KOPT-K1 (cell line): ENCODE measurements around the gene MTCP1.

Source experiments
- H3K27ac ChIP-seq: fragments of 200-600 bp; sonication (generic); 2 replicates; pipeline ENCODE4 v1.5.1; 2016; ENCODE audit warnings: antibody characterized with exemption, mild to moderate bottlenecking, low read depth, low read length; ENCODE audit not compliant: poor library complexity, severe bottlenecking
- H3K36me3 ChIP-seq: fragments of 200-600 bp; sonication (generic); 2 replicates; pipeline ENCODE4 v1.5.1; 2017; ENCODE audit warnings: antibody characterized with exemption, mild to moderate bottlenecking, low read length, moderate library complexity; ENCODE audit not compliant: insufficient read depth
- H3K9me3 ChIP-seq: fragments of 200-600 bp; sonication (generic); 2 replicates; pipeline ENCODE4 v1.5.1; 2017; ENCODE audit warnings: antibody characterized with exemption, low read length, mild to moderate bottlenecking; ENCODE audit not compliant: insufficient read depth, poor library complexity, severe bottlenecking

MTCP1 gene

DNA sequence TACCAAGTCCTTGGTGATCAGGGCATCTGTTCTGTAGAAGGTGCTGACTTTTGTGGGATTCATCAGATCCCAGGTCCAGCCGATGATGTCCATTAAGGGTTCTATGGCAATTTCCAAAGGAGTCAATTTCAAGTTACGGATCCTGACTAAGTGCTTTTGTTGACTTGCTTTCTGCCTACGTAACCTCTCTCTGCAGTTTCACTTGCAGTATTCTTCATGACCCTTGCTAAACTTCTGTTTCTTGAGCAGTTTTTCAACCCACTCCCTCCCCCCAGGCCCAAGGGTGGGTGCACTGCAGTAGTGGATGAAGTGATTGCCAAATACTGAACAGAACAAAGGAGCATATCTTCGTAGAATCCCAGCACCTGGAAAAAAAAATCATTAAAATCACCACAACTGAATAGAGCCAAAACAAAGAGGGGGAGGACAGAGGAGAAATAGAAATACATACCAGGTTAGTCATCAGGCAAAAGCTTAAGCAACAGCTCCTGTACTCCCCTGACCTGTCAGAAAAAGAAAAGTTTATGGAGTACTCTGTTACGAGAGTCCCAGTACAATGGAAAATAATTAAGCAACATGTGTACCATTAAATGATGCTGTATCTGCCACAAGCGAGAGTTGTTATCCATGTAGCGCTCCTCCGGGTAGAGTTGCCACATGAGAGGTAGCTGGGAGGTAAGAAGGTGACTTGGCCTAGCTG lies 5.8 kb downstream of the MTCP1 start:
- Histone ChIP-seq H3K27ac (no peak overlapping the region), H3K9me3 (no peaks in the 10 kb centered on the region), H3K36me3 (peaks cover 26% of the 10 kb centered on the region)

DNA sequence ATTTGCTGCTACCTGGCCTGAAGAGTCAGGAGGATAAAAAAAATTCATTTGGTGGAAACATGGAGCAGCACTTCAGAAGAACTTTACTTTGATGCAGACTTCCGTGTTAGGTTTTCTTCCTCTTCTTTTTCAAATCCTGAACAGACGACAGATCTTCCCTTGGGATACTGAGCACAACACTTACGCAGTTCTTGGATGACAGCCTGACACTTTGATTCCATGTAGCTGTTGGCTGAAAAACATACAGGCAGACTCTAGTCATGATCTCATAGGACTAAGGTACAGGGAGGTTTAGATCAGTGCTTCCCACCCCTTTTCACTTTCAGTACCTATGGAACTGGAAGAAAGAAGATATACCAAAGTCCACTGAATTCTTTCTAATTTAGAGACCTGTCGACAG lies 9.2 kb downstream of the MTCP1 start:
- Histone ChIP-seq H3K36me3 (peaks cover 33% of the 10 kb centered on the region), H3K9me3 (no peaks in the 10 kb centered on the region), H3K27ac (no peak overlapping the region)

DNA sequence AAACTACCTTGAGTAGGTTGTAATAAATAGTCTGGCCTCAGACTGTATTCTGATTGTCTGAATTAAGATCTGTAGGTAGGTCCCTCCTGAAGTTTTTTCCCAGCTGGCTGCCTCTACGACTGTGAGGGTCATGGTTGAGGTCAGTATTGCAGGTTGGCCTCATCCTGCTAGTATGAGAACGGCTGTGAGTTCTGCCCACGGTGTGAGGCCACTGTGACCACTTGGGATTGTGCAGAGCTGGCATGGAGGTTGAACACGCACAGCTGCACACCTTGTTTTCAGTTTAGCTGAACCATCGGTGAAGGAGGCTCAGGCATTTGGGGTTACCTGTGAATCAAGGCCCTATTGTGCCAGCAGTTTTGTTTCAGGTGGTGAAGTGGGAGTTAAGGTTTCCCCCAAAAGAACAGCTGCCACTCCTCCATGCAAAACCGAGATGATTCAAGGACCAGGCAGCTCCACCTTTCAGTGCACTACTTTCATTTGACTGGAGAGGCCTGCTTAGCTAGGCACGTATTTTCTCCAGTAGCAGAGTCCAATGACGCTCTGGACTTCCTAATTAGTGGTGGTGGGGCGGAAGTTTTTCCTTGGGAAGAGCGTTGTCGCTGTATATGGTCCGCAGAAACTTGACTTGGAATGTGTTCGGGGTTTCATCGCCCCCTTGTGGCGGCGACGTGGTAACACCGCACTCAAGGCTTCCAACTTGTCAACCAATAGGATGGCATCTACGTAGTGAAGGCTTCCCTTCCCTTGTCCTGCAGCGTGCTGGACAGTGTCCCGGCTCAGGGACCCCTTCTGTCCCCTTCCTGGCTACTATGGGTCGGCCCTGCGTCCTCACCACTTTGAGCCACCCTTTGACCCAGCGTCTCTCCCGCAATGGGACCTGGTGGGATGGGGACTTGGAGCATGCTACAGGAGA lies 13.8 kb downstream of the MTCP1 start:
- H3K9me3 ChIP-seq: no peaks in the 10 kb centered on the region
- peak overlapping the region; percentile 51 for H3K27ac ChIP-seq
- peaks cover 42% of the 10 kb centered on the region for H3K36me3 ChIP-seq

DNA sequence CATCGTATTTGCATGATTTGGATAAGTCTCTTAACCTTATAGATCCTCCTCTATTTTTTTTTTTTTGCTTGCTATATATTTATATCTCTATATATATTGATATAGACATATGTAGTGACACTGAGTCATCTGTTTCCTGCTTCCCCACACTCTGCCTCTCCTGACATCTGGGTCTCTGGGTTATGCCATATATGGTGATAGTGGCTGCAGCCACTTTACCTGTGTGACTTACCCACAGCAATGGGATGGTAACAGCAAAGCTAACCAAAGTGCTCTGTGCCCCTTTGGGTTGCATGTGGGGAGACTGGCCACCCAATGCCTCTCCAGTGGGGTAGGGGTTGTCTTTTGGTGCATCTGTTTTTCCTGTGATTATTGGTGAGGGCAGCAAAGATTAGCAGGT lies 14.5 kb downstream of the MTCP1 start:
- no peaks in the 10 kb centered on the region for H3K9me3 ChIP-seq
- H3K27ac ChIP-seq: peak overlapping the region; percentile 51
- H3K36me3 ChIP-seq: peaks cover 35% of the 10 kb centered on the region

DNA sequence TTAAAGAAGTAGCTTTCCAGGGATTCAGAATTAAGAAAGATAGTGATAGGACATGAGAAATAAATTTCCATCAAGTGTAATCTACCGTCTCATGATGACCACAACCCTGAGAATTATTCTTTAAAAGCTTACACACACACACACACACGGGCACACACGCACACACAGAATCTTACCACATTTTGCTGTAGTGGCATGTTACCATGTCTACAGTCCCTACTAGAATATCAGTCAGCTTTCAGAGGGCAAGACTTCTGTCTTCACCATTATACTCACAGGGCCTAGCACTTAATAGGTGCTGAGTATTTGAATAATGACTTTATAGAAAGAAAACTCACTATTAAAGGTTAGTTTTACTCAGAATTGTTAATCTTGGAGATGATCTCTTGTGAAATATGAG lies 15.4 kb downstream of the MTCP1 start:
- Histone ChIP-seq H3K9me3 (no peaks in the 10 kb centered on the region), H3K27ac (no peak overlapping the region), H3K36me3 (peaks cover 25% of the 10 kb centered on the region)

DNA sequence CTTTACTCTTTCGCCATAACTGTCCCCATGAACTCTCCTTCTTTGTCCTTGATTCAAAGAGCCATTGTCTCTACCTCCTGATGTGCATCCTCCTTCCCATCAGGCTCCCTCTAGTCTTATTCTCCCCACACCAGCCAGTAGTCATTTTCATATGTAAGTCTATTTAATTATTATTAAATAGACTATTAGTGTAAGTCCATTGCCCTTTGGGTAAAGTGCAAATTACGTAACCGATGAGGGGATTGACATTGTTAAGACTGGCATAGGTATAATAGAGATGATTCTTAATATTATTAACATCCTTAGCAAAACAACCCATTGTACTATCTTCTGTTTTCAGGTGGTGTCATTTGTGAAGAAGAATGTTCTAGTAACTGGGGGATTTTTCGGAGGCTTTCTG lies 16.7 kb downstream of the MTCP1 start:
- H3K9me3 ChIP-seq: no peaks in the 10 kb centered on the region
- H3K27ac ChIP-seq: no peak overlapping the region
- H3K36me3 ChIP-seq: peaks cover 15% of the 10 kb centered on the region

DNA sequence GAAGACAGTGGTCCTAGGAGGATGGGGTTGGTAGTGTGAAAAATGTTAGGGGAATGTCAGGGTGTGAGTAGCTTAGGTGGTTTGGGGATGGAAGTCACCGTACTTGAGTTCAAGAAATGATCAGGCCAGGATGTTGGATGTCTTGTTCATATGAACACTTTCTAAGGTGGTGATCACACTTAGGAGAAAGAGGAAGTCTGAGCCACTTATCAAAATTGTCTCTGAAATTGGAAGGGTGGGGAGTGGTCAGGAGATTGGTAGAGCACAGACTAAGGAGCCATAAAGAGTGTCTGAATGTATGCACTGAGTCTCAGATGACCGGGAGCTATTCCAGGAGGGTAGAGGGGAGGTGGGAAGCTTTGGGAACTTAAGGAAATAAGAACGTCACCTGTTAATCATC lies 17.3 kb downstream of the MTCP1 start:
- H3K36me3 ChIP-seq: peaks cover 15% of the 10 kb centered on the region
- peak overlapping the region; percentile 93 for H3K27ac ChIP-seq
- H3K9me3 ChIP-seq: no peaks in the 10 kb centered on the region

DNA sequence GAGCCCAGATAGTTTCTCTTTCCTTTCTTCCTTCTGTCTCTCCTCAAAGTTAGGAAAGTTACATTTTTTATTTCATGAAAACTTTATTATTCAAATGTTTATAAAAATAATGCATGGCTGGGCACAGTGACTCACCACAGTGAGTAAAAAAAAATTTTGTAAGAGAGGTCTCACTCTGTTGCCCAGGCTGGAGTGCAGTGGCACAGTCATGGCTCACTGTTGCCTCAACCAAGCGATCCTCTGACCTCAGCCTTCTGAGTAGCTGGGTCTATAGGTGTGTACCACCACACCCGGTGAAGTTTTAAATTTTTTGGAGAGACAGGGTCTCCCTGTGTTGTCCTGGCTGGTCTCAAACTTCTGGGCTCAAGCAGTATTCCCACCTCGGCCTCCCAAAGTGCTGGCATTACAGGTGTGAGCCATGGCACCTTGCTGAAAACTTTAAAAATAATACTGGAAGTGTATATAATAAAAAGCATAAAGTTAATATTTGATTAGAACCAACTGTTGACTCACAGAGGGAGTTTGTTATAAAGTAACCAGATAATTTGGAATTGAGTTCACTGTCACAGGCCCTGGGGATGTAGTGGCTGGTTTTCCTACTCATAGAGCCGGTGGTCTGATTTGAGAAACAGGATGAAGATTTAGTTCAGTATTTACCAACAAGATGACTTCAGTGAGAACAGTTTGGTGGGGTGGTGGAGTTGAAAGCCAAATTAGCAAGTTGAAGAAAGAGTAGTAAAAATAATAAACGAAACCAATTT lies 18.0 kb downstream of the MTCP1 start:
- peak overlapping the region; percentile 93 for H3K27ac ChIP-seq
- no peaks in the 10 kb centered on the region for H3K9me3 ChIP-seq
- peaks cover 15% of the 10 kb centered on the region for H3K36me3 ChIP-seq

DNA sequence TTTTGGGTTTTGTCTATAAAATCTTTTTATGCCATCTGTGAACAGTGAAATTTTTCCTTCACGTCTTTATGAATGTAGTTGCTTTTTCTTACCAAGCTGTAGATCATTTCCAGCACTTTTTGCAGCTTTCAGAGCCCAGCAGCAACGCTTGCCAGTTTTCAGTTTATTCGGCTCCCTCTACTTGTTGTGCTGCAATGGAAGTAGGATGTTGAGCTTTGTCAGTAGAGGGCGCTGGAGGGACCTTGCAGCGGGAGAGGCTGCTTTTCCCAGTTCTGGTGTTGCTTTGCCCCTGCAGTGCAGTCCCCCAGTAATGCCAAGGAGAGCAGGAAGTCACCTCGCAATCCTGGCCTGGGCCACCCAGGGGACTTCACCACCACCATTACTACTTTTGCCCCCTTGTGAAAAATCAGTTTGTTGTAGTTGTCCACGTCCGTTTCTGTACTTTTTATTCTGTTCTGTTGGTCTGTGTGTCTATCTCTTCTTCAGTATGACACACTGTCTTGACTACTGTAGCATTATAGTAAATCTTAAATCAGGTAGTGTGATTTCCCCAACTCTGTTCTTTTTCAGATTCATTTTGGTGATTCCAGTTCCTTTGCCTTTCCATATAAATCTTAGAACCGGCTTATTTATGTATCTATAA lies 21.8 kb downstream of the MTCP1 start:
- H3K36me3 ChIP-seq: peaks cover 17% of the 10 kb centered on the region
- peak overlapping the region; percentile 93 for H3K27ac ChIP-seq
- H3K9me3 ChIP-seq: no peaks in the 10 kb centered on the region

DNA sequence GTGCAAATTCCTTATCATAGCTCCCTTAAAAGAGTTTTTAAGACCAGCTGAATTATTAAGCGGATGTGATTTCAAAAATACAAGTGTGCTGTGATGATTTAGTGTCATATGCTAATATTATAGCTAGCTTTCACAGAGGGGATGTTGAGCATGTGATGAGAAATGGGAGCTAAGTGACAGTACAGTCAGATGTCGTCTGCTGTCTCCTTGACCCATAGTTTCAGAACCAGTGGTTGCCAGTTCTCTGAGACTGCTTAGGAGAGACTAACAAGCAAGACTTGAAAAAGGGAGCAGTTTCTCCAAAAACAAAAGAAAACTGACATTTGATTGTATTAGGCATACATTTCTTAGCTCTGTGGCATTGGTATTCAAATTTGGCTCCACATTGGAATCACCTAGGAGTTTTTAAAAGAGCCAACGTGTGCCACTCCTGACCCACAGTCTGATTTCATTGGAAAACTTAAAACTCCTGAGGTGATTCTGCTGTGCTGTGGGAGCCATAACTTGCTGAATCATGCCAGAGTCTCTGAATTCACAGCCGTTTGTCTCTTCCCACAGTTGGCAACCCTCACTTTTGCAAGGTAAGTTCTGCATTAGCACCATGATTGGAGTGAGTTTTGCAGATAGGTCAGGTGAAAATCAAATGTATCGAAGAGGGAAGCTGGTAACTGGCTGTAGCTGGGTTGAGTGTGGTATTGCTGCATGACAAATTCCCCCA lies 24.0 kb downstream of the MTCP1 start:
- H3K9me3 ChIP-seq: no peaks in the 10 kb centered on the region
- peak overlapping the region; percentile 31 for H3K27ac ChIP-seq
- H3K36me3 ChIP-seq: peaks cover 12% of the 10 kb centered on the region; the same call in 1 of the 2 replicates

DNA sequence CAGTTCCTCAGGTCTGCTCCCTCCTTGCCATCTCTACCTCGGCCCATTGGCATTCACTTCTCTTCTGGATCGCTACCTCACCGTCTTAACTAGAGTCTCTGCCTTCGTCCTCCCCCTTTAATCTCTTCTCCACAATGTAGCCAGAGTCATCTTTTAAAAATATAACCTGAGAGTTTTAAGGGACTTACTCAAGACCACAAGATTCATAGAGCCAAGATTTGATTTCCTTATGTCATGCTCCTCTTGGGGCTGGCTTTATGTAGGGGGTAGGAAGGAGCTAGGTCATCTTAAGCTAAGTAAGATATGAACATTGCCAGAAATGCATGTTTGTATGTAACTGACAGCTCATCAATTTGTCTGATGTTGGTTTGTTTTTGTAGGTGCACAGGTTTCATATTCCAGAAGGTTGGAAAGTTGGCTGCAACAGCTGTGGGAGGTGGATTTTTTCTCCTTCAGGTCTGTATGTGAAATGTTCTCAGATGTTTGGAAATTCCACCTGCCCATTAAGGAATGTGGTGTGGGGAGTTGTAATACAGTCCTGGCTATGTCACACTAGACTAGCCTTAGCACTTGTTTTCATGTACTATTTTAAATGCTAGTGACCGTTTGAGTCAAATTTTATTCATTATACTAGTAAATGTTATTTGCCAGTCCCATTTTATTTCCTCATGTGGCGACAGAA lies 24.7 kb downstream of the MTCP1 start:
- Histone ChIP-seq H3K9me3 (no peaks in the 10 kb centered on the region), H3K27ac (no peak overlapping the region), H3K36me3 (peaks cover 12% of the 10 kb centered on the region; the same call in 1 of the 2 replicates)

DNA sequence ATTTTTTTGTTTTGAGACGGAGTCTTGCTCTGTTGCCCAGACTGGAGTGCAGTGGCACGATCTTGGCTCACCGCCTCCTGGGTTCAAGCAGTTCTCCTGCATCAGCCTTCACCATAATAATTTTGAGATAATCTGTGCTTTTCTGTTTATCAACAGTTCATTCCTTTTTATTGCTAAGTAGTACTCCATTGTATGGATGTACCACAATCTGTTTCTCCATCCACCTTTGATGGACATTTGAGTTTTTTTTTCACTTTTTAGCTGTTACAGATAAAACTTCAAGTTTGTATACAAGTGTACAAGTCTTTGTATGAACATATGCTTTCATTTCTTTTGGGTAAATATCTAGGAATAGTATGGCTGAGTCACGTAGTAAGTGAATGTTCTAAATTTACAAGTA lies 35.2 kb downstream of the MTCP1 start:
- Histone ChIP-seq H3K36me3 (peaks cover 26% of the 10 kb centered on the region), H3K27ac (no peak overlapping the region), H3K9me3 (peaks cover 9% of the 10 kb centered on the region)

DNA sequence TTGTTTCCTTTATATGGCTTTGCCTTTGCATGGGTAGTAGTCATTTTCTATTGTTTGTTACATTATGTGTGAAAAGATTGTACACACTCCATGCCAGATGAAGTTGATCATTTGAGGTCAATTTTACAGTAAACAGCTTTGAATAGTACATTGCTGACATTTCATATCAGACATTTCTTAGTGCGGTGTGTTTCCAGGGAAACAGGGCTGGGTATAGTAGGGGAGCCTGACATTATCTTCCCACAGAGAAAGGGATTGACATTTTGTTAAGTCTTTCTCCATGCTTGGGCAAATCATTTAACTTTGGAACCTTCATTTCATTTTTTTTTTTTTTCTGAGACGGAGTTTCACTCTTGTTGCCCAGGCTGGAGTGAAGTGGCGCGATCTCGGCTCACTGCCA lies 39.3 kb downstream of the MTCP1 start:
- Histone ChIP-seq H3K9me3 (peaks cover 9% of the 10 kb centered on the region), H3K27ac (no peak overlapping the region), H3K36me3 (peaks cover 20% of the 10 kb centered on the region)

DNA sequence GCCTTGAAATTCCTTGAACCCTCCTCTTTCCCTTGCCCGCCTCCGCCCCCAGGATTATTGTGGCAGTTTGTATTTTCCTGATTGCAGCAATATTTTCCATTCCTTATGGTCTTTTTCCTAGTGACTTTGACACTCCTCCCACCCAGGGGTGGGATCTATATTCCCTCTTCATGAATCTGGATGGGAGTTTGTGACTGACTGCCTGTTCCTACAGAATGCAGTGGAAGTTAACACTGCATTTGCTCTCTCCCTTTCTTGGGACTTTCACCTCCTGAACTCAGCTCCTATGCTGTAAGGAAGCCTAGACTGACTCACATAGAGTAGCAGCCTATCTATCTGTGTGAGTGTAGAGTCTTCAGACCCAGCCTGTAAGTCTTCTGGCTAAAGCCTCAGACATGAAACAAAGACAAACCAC lies 42.1 kb downstream of the MTCP1 start:
- H3K36me3 ChIP-seq: peaks cover 6% of the 10 kb centered on the region; the same call in 1 of the 2 replicates
- no peaks in the 10 kb centered on the region for H3K9me3 ChIP-seq
- H3K27ac ChIP-seq: peak overlapping the region; percentile 98
